ENCODE measurements around the gene ICE2.

Gene ICE2

GRCh38 chr15:60372756-60373155, 106.2 kb downstream of the ICE2 start:
- no peak for DNase-seq (ENCODE audit: low read depth in 1 of 2, low spot score in 1 of 2)

- DNase-seq (ENCODE audit: low read depth in 1 of 2, low spot score in 1 of 2), result no peak
These were observed 106.7 kb downstream of the ICE2 start for GRCh38 chr15:60372227-60372626.

GRCh38 chr15:60371175-60372051, 107.5 kb downstream of the ICE2 start:
- no peak for DNase-seq (ENCODE audit: low read depth in 1 of 2, low spot score in 1 of 2)

GRCh38 chr15:60370869-60371136, 108.1 kb downstream of the ICE2 start:
- no peak for DNase-seq (ENCODE audit: low read depth in 1 of 2, low spot score in 1 of 2)

- no peak for DNase-seq (ENCODE audit: low read depth in 1 of 2, low spot score in 1 of 2)
These were observed 108.7 kb downstream of the ICE2 start for GRCh38 chr15:60370105-60370868.

- no peak for DNase-seq (ENCODE audit: low read depth in 1 of 2, low spot score in 1 of 2)
These were observed 109.2 kb downstream of the ICE2 start for GRCh38 chr15:60369696-60370095.
